H1 (cell line): ENCODE data around the gene PRCD. TPM values are rescaled to one million over a fixed set of nuclear protein-coding genes. Genes with fewer than 3 reads are reported as not detected.

Experiments used
- CTCF ChIA-PET: fragments of 300-600 bp; sonication (Branson Sonifier 250); formaldehyde crosslinking; loops from one replicate; lab custom pipeline; 2021; ENCODE audit not compliant: partially characterized antibody; lab: Charles Lee
- POLR2A ChIA-PET: fragments of 300-600 bp; sonication (Branson Sonifier 250); formaldehyde crosslinking; loops from one replicate; lab custom pipeline; 2021; ENCODE audit warnings: inconsistent platforms; ENCODE audit not compliant: partially characterized antibody; lab: Charles Lee
- DNase-seq, 2 experiments: peaks; one replicate each; pipeline versions ENCODE4 v3.0.0 to v3.0.0-alpha.2; 2010 to 2022; ENCODE audit warnings: low spot score in 2 of 2, low read depth in 1 of 2, mixed read lengths in 1 of 2
- FAIRE-seq: peaks from 2 replicates; lab custom pipeline; 2011; peaks lifted over from hg19 to GRCh38; lab: Jason Lieb, UNC
- H2AFZ ChIP-seq: 2 replicates; pipeline ENCODE4 v1.8.1; 2012; ENCODE audit warnings: low read length, inconsistent platforms
- H2AK5ac ChIP-seq: 2 replicates; pipeline ENCODE4 v1.6.1; 2013; ENCODE audit warnings: low read depth, low read length
- H2BK120ac ChIP-seq: replicated peaks from 2 replicates; pipeline ENCODE3; 2013; ENCODE audit warnings: low read depth, low read length, inconsistent platforms
- H2BK12ac ChIP-seq: 2 replicates; pipeline ENCODE4 v1.6.1; 2013; ENCODE audit warnings: low read depth, low read length
- H2BK15ac ChIP-seq: 2 replicates; pipeline ENCODE4 v1.6.1; 2013; ENCODE audit warnings: low read length
- H2BK20ac ChIP-seq: 2 replicates; pipeline ENCODE4 v1.6.1; 2013; ENCODE audit warnings: low read length
- H2BK5ac ChIP-seq: 2 replicates; pipeline ENCODE4 v1.6.1; 2013; ENCODE audit warnings: low read depth, low read length
- H3K14ac ChIP-seq: 2 replicates; pipeline ENCODE4 v1.6.1; 2013; ENCODE audit warnings: inconsistent platforms; ENCODE audit not compliant: insufficient read length
- H3K18ac ChIP-seq: 2 replicates; pipeline ENCODE4 v1.6.1; 2013; ENCODE audit warnings: low read length; ENCODE audit errors: extremely low read depth
- H3K23ac ChIP-seq: 2 replicates; pipeline ENCODE4 v1.6.1; 2013; ENCODE audit warnings: inconsistent platforms; ENCODE audit not compliant: insufficient read length
- H3K23me2 ChIP-seq: 2 replicates; pipeline ENCODE4 v1.6.1; 2013; ENCODE audit warnings: low read depth, low read length
- H3K27ac ChIP-seq: 2 replicates; pipeline ENCODE4 v1.6.1; 2011; ENCODE audit warnings: low read depth, low read length, inconsistent platforms
- H3K27me3 ChIP-seq, 4 experiments: replicated peaks in 1 of 4; 1 replicate in 1 of 4; 2 replicates in 3 of 4; pipeline versions ENCODE4 v1.6.1 to v1.8.1; 2011 to 2013; ENCODE audit warnings: low read length in 3 of 4, mild to moderate bottlenecking in 3 of 4, inconsistent platforms in 2 of 4, mixed read lengths in 2 of 4, moderate library complexity in 1 of 4; ENCODE audit not compliant: control insufficient read depth in 3 of 4, insufficient read depth in 3 of 4; ENCODE audit errors: extremely low read depth in 1 of 4
- H3K36me3 ChIP-seq, 4 experiments: 2 replicates each; pipeline versions ENCODE4 v1.6.1 to v1.8.1; 2011 to 2013; ENCODE audit warnings: mild to moderate bottlenecking in 4 of 4, low read length in 3 of 4, moderate library complexity in 2 of 4, control low read depth in 1 of 4, inconsistent platforms in 1 of 4; ENCODE audit not compliant: insufficient read depth in 4 of 4, control insufficient read depth in 2 of 4
- H3K4ac ChIP-seq: replicated peaks from 2 replicates; pipeline ENCODE3; 2013; ENCODE audit warnings: low read length, low read depth, mixed read lengths, inconsistent platforms; ENCODE audit not compliant: insufficient read length
- H3K4me1 ChIP-seq, 4 experiments: replicated peaks in 1 of 4; 1 replicate in 1 of 4; 2 replicates in 3 of 4; pipeline versions ENCODE4 v1.6.1 to v1.8.1; 2011 to 2013; ENCODE audit warnings: low read length in 3 of 4, inconsistent platforms in 2 of 4, mixed read lengths in 1 of 4; ENCODE audit not compliant: insufficient read depth in 4 of 4, control insufficient read depth in 3 of 4
- H3K4me2 ChIP-seq, 2 experiments: 2 replicates each; pipeline versions ENCODE4 v1.6.1 to v1.8.1; 2011 to 2013; ENCODE audit warnings: low read depth in 2 of 2, low read length in 2 of 2, control low read depth in 1 of 2, inconsistent platforms in 1 of 2, mild to moderate bottlenecking in 1 of 2; ENCODE audit not compliant: insufficient read depth in 1 of 2
- H3K4me3 ChIP-seq, 4 experiments: fragments of 200-600, 300-600 bp in 1 of 4; sonication (generic), shearing (Covaris generic), sonication (Bioruptor Twin) in 1 of 4; 2 replicates each; pipeline versions ENCODE4 v1.5.1 to v1.8.1; 2011 to 2016; ENCODE audit warnings: low read length in 4 of 4, low read depth in 3 of 4, control low read depth in 2 of 4, inconsistent platforms in 2 of 4, mild to moderate bottlenecking in 2 of 4, mixed read lengths in 1 of 4, moderate library complexity in 1 of 4; ENCODE audit not compliant: insufficient read depth in 2 of 4; ENCODE audit errors: extremely low read depth in 1 of 4
- H3K56ac ChIP-seq: replicated peaks from 2 replicates; pipeline ENCODE3; 2013; ENCODE audit warnings: low read depth, mild to moderate bottlenecking, mixed read lengths, low read length, inconsistent platforms; ENCODE audit not compliant: insufficient read length
- H3K79me1 ChIP-seq: 2 replicates; pipeline ENCODE4 v1.6.1; 2013; ENCODE audit warnings: low read depth, low read length, control low read depth
- H3K79me2 ChIP-seq, 2 experiments: 2 replicates each; pipeline versions ENCODE4 v1.6.1 to v1.8.1; 2012 to 2013; ENCODE audit warnings: low read length in 2 of 2, mild to moderate bottlenecking in 2 of 2, inconsistent platforms in 1 of 2; ENCODE audit not compliant: insufficient read depth in 2 of 2, control insufficient read depth in 1 of 2
- H3K9ac ChIP-seq, 4 experiments: replicated peaks in 1 of 4; 1 replicate in 1 of 4; 2 replicates in 3 of 4; pipeline versions ENCODE4 v1.6.1 to v1.8.1; 2011 to 2013; ENCODE audit warnings: low read depth in 3 of 4, low read length in 3 of 4, control low read depth in 2 of 4, mild to moderate bottlenecking in 2 of 4, moderate library complexity in 2 of 4, inconsistent platforms in 1 of 4; ENCODE audit errors: extremely low read depth in 1 of 4
- H3K9me3 ChIP-seq, 2 experiments: 2 replicates each; pipeline versions ENCODE4 v1.6.1 to v1.8.1; 2012 to 2013; ENCODE audit warnings: mild to moderate bottlenecking in 2 of 2, moderate library complexity in 2 of 2, control low read depth in 1 of 2, inconsistent platforms in 1 of 2, low read depth in 1 of 2, low read length in 1 of 2, mixed read lengths in 1 of 2; ENCODE audit not compliant: insufficient read depth in 2 of 2
- H4K20me1 ChIP-seq, 2 experiments: replicated peaks in 1 of 2; 2 replicates each; pipeline versions ENCODE3 to v1.8.1; 2011 to 2013; ENCODE audit warnings: inconsistent platforms in 2 of 2, low read length in 2 of 2, mild to moderate bottlenecking in 1 of 2; ENCODE audit not compliant: insufficient read depth in 2 of 2, control insufficient read depth in 1 of 2
- H4K5ac ChIP-seq: 2 replicates; pipeline ENCODE4 v1.6.1; 2013; ENCODE audit warnings: low read length, low read depth, mixed read lengths, inconsistent platforms; ENCODE audit not compliant: insufficient read length
- H4K8ac ChIP-seq: 2 replicates; pipeline ENCODE4 v1.8.0; 2013; ENCODE audit warnings: mild to moderate bottlenecking, moderate library complexity, low read length, inconsistent platforms; ENCODE audit not compliant: insufficient read depth; ENCODE audit errors: extremely low read depth
- H4K91ac ChIP-seq: replicated peaks from 2 replicates; pipeline ENCODE3; 2013; ENCODE audit warnings: low read length, mixed read lengths, inconsistent platforms; ENCODE audit not compliant: insufficient read length
- BRCA1 ChIP-seq: IDR thresholded peaks from 2 replicates; pipeline ENCODE4 v1.6.1; 2012; ENCODE audit warnings: low read depth, low read length, improper control_type of control experiment
- EZH2 ChIP-seq: fragments of 200-600 bp; sonication (generic); IDR thresholded peaks from 2 replicates; pipeline ENCODE4 v1.7.1; 2012; ENCODE audit warnings: low read depth, mild to moderate bottlenecking, moderate library complexity, low read length, inconsistent platforms; ENCODE audit not compliant: severe bottlenecking
- GABPA ChIP-seq: IDR thresholded peaks from 2 replicates; pipeline ENCODE4 v1.6.1; 2011; ENCODE audit warnings: mild to moderate bottlenecking, low read length, moderate library complexity, borderline replicate concordance; ENCODE audit not compliant: insufficient read depth
- RAD21 ChIP-seq, 2 experiments: IDR thresholded peaks in 1 of 2; conservative IDR thresholded peaks in 1 of 2; 2 replicates each; pipeline ENCODE4 v1.6.1; 2011; ENCODE audit warnings: low read depth in 2 of 2, low read length in 2 of 2, improper control_type of control experiment in 1 of 2, inconsistent platforms in 1 of 2, mild to moderate bottlenecking in 1 of 2, moderate library complexity in 1 of 2
- RFX5 ChIP-seq: IDR thresholded peaks from 2 replicates; pipeline ENCODE4 v1.6.1; 2011; ENCODE audit warnings: low read depth, low read length, improper control_type of control experiment, borderline replicate concordance
- SIRT6 ChIP-seq: IDR thresholded peaks from one replicate; pipeline ENCODE4 v1.7.1; 2012; ENCODE audit warnings: low read length, inconsistent platforms
- SP4 ChIP-seq: IDR thresholded peaks from 2 replicates; pipeline ENCODE4 v1.6.1; 2012; ENCODE audit warnings: low read length, inconsistent platforms
- WGBS, 2 experiments: shearing (Covaris generic) in 1 of 2; methylation state at CpG; one replicate each; pipeline versions ENCODE4 v1.1.6 to v1.1.7; 2013 to 2015; ENCODE audit warnings: low lambda C conversion rate in 2 of 2, mixed read lengths in 2 of 2, inconsistent platforms in 1 of 2, low coverage in 1 of 2, missing lambda C conversion rate in 1 of 2; ENCODE audit not compliant: insufficient replicate concordance in 2 of 2, insufficient coverage in 1 of 2, insufficient read length in 1 of 2; ENCODE audit errors: extremely low coverage in 1 of 2, missing lambda C conversion rate in 1 of 2; 5-methylcytosine and 5-hydroxymethylcytosine counted together
- polyA plus RNA-seq, 7 experiments: library from polyadenylated mRNA; depleted of rRNA in 3 of 7; stranded (reverse) in 5 of 7; unstranded in 2 of 7; fragments of >200 nt in 5 of 7; fragments of 200-250 nt in 2 of 7; gene quantifications; 1 replicate in 5 of 7; 2 replicates in 1 of 7; 4 replicates in 1 of 7; pipeline versions ENCODE4 v1.2.1 to v1.2.3, GENCODE V29; 2011 to 2013; ENCODE audit warnings: missing spikeins in 2 of 7, mixed read lengths in 2 of 7
- total RNA-seq: library from RNA; stranded (reverse); fragmentation: NEBNext Ultra II Directional; extraction: Animal tissue kit (Norgen Biotek cat#: 25700); gene quantifications from 2 replicates; pipeline ENCODE4 v1.2.1, GENCODE V29; 2021

The PRCD gene
- total and polyA plus RNA-seq, 2 of the 8 experiments (the other 6 are each of a cell fraction or from before 2014, with no cell fraction given): 0.77 to 2.1 TPM

- ChIA-PET CTCF (interaction anchor here (0.6 to 15.6 kb wide), 34 partner anchors 8 to 271 kb away, joined by 3 to 260 read pairs (median 6); partner anchors contain the start of genes AANAT, CYGB and RHBDF2), POLR2A (interaction anchor here (1.2 to 3.7 kb wide), 4 partner anchors 12 to 21 kb away, joined by 4 to 27 read pairs (median 5); no protein-coding TSS in a partner anchor)
- Histone ChIP-seq H2BK12ac (no peak overlapping the region), H4K20me1 (peaks cover 0 to 7% of the 10 kb centered on the region in 2 experiments), H3K4me1 (peaks cover 4 to 34% (median 10%) of the 10 kb centered on the region in 4 experiments), H2BK15ac (no peak overlapping the region), H3K4me3 (no peak overlapping the region), H3K9ac (no peak overlapping the region), H3K23me2 (peaks cover 6% of the 10 kb centered on the region; the same call in 1 of the 2 replicates), H2BK120ac (no peak overlapping the region), H3K79me1 (no peaks in the 10 kb centered on the region), H4K91ac (no peak overlapping the region), H3K4me2 (no peak overlapping the region), H3K14ac (no peak overlapping the region), H3K36me3 (no peaks in the 10 kb centered on the region), H3K56ac (no peak overlapping the region), H2BK20ac (no peak overlapping the region), H3K9me3 (no peaks in the 10 kb centered on the region), H3K4ac (no peak overlapping the region), H3K79me2 (no peaks in the 10 kb centered on the region; a peak in 1 of 4 replicates), H3K27ac (no peak overlapping the region), H2BK5ac (0 out of 2 replicates have a peak overlapping the region, but pooled peaks have one; percentile 50), H3K27me3 (no peaks in the 10 kb centered on the region; a peak in 1 of 7 replicates), H4K5ac (no peak overlapping the region), H3K23ac (no peak overlapping the region), H2AK5ac (no peak overlapping the region), H4K8ac (no peak overlapping the region), H2AFZ (no peak overlapping the region), H3K18ac (no peak overlapping the region)
- TF ChIP-seq SP4: no peak
- no peak for TF ChIP-seq RAD21 (IDR thresholded peaks at IDR 0.05 in 1 of 2, conservative IDR thresholded peaks at IDR 0.05 in 1 of 2; ENCODE audit: low read depth in 2 of 2, low read length in 2 of 2)
- TF ChIP-seq GABPA: no peak
- no peak for TF ChIP-seq RFX5
- TF ChIP-seq SIRT6: no peak
- TF ChIP-seq BRCA1: no peak
- no peak for TF ChIP-seq EZH2
- FAIRE-seq: no peak
- 78% methylated on average over 13 of the region's 13 CpGs; no CpG with 5 or more reads in 1 of the 2 experiments for WGBS, 2 experiments
- no peak for DNase-seq
Observed at GRCh38 chr17:76545918-76546555, 6.2 kb downstream of the PRCD start.
